Kidney epithelial cell (primary cell): ENCODE measurements around the gene NBL1. TPM values are rescaled to one million over a fixed set of nuclear protein-coding genes. Genes with fewer than 3 reads are reported as not detected.

Experiments used
- DNase-seq: peaks from one replicate; pipeline ENCODE4 v3.0.0-alpha.2; 2010; ENCODE audit warnings: low read depth
- H3K27me3 ChIP-seq: 2 replicates; pipeline ENCODE4 v1.6.0; 2011; ENCODE audit warnings: low read length; ENCODE audit not compliant: control insufficient read depth, insufficient read depth
- H3K36me3 ChIP-seq: 2 replicates; pipeline ENCODE4 v1.5.1; 2011; ENCODE audit warnings: low read length; ENCODE audit not compliant: control insufficient read depth, insufficient read depth
- H3K4me3 ChIP-seq: 2 replicates; pipeline ENCODE4 v1.5.1; 2011; ENCODE audit warnings: low read depth, mild to moderate bottlenecking, control low read depth, low read length
- total RNA-seq: library from RNA; depleted of rRNA; stranded (reverse); fragments of >200 nt; gene quantifications from 2 replicates; pipeline ENCODE4 v1.2.3, GENCODE V29; 2015
- TF ChIP-seq, protein P1 (sequence below): IDR thresholded peaks from 2 replicates; pipeline ENCODE4 v1.5.1; 2011; ENCODE audit warnings: mild to moderate bottlenecking, moderate library complexity, low read length, control low read depth, inconsistent platforms; ENCODE audit not compliant: insufficient read depth, poor library complexity, severe bottlenecking

The NBL1 gene
- total RNA-seq, 1 donor from 2014 or later: 76.7 TPM

DNA sequence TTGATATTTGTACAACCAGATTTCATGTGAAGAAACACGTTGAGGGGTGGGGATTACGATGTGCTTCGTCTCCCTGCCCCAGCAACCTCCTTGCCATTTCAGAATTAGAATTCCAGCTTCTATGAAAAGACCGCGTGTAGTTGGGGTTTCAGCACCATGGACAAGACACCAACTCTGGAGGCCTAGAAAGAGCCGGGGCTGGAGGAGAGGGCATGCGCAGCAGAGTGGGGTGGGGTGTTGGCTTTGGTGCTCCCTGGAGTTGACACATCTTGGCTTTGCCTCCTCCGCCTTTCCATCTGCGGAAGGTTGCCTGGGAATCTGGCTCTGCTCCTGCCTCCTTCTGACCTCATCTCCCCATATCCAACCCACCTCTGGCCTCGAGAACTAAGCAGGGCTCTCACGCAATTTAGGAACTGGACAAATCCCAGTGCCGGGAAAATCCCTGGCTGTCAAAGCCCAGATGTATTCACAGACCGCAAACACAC, 32.4 kb downstream of the NBL1 start:
- DNase-seq: no peak
- no peaks in the 10 kb centered on the region for H3K36me3 ChIP-seq
- peaks cover 14% of the 10 kb centered on the region for H3K27me3 ChIP-seq
- TF ChIP-seq, protein P1, sequence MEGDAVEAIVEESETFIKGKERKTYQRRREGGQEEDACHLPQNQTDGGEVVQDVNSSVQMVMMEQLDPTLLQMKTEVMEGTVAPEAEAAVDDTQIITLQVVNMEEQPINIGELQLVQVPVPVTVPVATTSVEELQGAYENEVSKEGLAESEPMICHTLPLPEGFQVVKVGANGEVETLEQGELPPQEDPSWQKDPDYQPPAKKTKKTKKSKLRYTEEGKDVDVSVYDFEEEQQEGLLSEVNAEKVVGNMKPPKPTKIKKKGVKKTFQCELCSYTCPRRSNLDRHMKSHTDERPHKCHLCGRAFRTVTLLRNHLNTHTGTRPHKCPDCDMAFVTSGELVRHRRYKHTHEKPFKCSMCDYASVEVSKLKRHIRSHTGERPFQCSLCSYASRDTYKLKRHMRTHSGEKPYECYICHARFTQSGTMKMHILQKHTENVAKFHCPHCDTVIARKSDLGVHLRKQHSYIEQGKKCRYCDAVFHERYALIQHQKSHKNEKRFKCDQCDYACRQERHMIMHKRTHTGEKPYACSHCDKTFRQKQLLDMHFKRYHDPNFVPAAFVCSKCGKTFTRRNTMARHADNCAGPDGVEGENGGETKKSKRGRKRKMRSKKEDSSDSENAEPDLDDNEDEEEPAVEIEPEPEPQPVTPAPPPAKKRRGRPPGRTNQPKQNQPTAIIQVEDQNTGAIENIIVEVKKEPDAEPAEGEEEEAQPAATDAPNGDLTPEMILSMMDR: no peak
- no peak overlapping the region for H3K4me3 ChIP-seq

DNA sequence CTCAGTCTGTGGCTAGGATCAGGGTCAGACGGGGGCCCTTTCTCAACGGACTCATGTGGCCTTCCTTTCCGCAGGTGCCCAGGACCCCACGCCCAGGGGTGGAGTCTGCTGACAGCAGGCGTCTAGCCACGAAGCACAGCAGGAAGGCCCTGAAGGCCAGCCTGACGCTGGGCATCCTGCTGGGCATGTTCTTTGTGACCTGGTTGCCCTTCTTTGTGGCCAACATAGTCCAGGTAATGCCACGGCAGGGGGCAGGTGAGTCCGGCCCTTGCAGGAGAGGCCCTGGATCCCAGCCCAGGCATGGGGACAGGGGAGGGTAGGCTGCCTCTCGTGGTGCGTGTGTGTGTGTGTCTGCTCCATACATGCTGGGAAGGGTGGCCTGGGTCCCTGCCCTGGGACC, 34.4 kb downstream of the NBL1 start:
- no peak for DNase-seq
- Histone ChIP-seq H3K27me3 (peaks cover 4% of the 10 kb centered on the region), H3K4me3 (no peak overlapping the region), H3K36me3 (no peaks in the 10 kb centered on the region)
- TF ChIP-seq, protein P1: no peak

GRCh38 chr1:19678931-19679453, 34.9 kb downstream of the NBL1 start:
- peaks cover 4% of the 10 kb centered on the region for H3K27me3 ChIP-seq
- no peak overlapping the region for H3K4me3 ChIP-seq
- no peaks in the 10 kb centered on the region for H3K36me3 ChIP-seq
- DNase-seq: no peak
- TF ChIP-seq, protein P1: no peak

DNA sequence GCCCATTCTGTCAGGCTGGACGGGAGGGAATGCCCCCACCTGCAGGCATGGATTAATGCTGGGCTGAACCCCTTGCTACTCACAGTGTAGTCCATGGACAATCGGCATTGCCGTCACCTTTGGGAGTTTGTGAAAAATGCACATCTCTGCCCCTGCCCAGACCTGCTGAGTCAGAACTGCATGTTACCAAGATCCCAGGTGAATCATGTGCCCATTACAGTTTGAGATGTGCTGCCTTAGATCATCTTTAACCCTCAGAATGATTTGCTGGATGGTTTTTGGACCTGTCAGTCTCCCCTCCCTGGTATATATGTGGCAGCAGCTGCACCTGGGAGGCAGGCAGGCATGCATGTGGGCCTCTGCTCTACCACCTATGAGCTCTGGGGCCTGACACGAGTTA, 35.6 kb downstream of the NBL1 start:
- H3K4me3 ChIP-seq: no peak overlapping the region
- no peaks in the 10 kb centered on the region for H3K36me3 ChIP-seq
- peaks cover 4% of the 10 kb centered on the region for H3K27me3 ChIP-seq
- TF ChIP-seq, protein P1: no peak
- no peak for DNase-seq

GRCh38 chr1:19680644-19681043, 36.5 kb downstream of the NBL1 start:
- Histone ChIP-seq H3K36me3 (no peaks in the 10 kb centered on the region), H3K4me3 (no peak overlapping the region), H3K27me3 (peaks cover 4% of the 10 kb centered on the region)
- DNase-seq: no peak
- TF ChIP-seq, protein P1: no peak

DNA sequence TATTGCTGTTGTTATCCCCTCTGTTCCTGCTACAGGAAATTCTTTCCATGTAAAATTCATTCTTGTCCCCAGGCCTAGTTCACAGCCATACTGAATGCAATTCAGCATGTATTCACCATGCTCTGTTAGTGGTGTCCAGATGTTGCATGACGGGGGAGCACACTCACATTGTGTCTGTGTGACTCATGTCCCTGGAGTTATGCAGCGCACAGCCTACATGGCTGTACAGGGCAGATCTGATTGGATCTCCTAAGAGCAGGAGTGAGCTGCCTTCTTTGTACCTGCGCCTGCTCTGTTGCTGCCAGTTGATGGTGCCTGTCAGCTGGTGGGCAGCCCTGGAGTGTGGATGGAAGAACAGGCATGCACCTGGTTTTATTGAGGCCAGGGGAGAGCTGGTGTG, 38.1 kb downstream of the NBL1 start:
- TF ChIP-seq, protein P1: no peak
- Histone ChIP-seq H3K36me3 (no peaks in the 10 kb centered on the region), H3K27me3 (peaks cover 2% of the 10 kb centered on the region), H3K4me3 (no peak overlapping the region)
- peak; percentile 12 for DNase-seq
